Dorsolateral prefrontal cortex (tissue), 118 donors: ENCODE measurements around the gene PLAAT2. TPM values are rescaled to one million over a fixed set of nuclear protein-coding genes. Genes with fewer than 3 reads are reported as not detected.

Source experiments
- total RNA-seq, 120 experiments: library from RNA; stranded (reverse); gene quantifications; one replicate each; pipeline versions ENCODE4 v1.2.3 to v1.2.4, GENCODE V29; 2022

PLAAT2 gene
- total RNA-seq, 120 experiments from 2014 or later, result 0.64 to 1.7 (median 0.90) TPM; not detected in 98

Other genes starting within 250 kb of the PLAAT2 start
- 1 to 10 TPM; 1.1 to 8.4 (median 3.5) TPM for gene SLC22A9, start 193.6 kb downstream of the PLAAT2 start, total RNA-seq
- gene PLAAT5, start 72.2 kb downstream of the PLAAT2 start, total RNA-seq, result 10 to 100 TPM in 8 of 120 experiments, 1 to 10 TPM in 112; 1.7 to 13.3 (median 6.4) TPM
- under 1 TPM in 16 of 120 experiments, not detected in 104; 0.23 to 0.60 (median 0.40) TPM for gene LGALS12, start 57.3 kb downstream of the PLAAT2 start, total RNA-seq
- gene PLAAT4, start 26.6 kb downstream of the PLAAT2 start, total RNA-seq, result 100 to 1,000 TPM in 2 of 120 experiments, 10 to 100 TPM in 118; 11.2 to 117 (median 25.4) TPM
- gene PLAAT3, start 51.1 kb upstream of the PLAAT2 start, total RNA-seq, result 100 to 1,000 TPM in 100 of 120 experiments, 10 to 100 TPM in 20; 68.4 to 465 (median 140) TPM
- 10 to 100 TPM; 15.2 to 40.3 (median 25.4) TPM for gene ATL3, start 108.0 kb upstream of the PLAAT2 start, total RNA-seq
- gene RTN3, start 118.1 kb upstream of the PLAAT2 start, total RNA-seq, result 1,000 to 10,000 TPM in 4 of 120 experiments, 100 to 1,000 TPM in 116; 243 to 1,054 (median 793) TPM
- 10 to 100 TPM in 119 of 120 experiments, 1 to 10 TPM in 1; 8.7 to 41.2 (median 25.3) TPM for gene ZFTA, start 205.4 kb upstream of the PLAAT2 start, total RNA-seq